ENCODE measurements around the gene CIB1.
A peak's percentile ranks its signal among the peaks of the same experiment; 100 is the strongest.

GRCh38 chr15:90233387-90234095 lies at the start of gene CIB1:
- peak; percentile 71 for TF ChIP-seq POLR2AphosphoS5 (IDR thresholded peaks at IDR 0.05; ENCODE audit: low read depth)
- TF ChIP-seq CTCF (IDR thresholded peaks at IDR 0.05; ENCODE audit: insufficient read depth, low read length): no peak
- TF ChIP-seq, protein P1, sequence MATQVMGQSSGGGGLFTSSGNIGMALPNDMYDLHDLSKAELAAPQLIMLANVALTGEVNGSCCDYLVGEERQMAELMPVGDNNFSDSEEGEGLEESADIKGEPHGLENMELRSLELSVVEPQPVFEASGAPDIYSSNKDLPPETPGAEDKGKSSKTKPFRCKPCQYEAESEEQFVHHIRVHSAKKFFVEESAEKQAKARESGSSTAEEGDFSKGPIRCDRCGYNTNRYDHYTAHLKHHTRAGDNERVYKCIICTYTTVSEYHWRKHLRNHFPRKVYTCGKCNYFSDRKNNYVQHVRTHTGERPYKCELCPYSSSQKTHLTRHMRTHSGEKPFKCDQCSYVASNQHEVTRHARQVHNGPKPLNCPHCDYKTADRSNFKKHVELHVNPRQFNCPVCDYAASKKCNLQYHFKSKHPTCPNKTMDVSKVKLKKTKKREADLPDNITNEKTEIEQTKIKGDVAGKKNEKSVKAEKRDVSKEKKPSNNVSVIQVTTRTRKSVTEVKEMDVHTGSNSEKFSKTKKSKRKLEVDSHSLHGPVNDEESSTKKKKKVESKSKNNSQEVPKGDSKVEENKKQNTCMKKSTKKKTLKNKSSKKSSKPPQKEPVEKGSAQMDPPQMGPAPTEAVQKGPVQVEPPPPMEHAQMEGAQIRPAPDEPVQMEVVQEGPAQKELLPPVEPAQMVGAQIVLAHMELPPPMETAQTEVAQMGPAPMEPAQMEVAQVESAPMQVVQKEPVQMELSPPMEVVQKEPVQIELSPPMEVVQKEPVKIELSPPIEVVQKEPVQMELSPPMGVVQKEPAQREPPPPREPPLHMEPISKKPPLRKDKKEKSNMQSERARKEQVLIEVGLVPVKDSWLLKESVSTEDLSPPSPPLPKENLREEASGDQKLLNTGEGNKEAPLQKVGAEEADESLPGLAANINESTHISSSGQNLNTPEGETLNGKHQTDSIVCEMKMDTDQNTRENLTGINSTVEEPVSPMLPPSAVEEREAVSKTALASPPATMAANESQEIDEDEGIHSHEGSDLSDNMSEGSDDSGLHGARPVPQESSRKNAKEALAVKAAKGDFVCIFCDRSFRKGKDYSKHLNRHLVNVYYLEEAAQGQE (IDR thresholded peaks at IDR 0.05; ENCODE audit: insufficient replicate concordance, low read depth): no peak
